Measurements from ENCODE around the gene IGSF6.

Gene IGSF6

GRCh38 chr16:21598701-21599121 lies 53.7 kb downstream of the IGSF6 start:
- DNase-seq: no peak

- no peak for DNase-seq
Observed at GRCh38 chr16:21598206-21598605, 54.2 kb downstream of the IGSF6 start.

GRCh38 chr16:21597561-21598030 lies 54.8 kb downstream of the IGSF6 start:
- no peak for DNase-seq

GRCh38 chr16:21593530-21594289 lies 58.7 kb downstream of the IGSF6 start:
- DNase-seq: no peak

- DNase-seq: no peak
Observed at GRCh38 chr16:21592191-21592590, 60.2 kb downstream of the IGSF6 start.

- no peak for DNase-seq
Observed at GRCh38 chr16:21590796-21591195, 61.6 kb downstream of the IGSF6 start.

GRCh38 chr16:21590287-21590686 lies 62.1 kb downstream of the IGSF6 start:
- no peak for DNase-seq

- no peak for DNase-seq
Observed at GRCh38 chr16:21589551-21589950, 62.9 kb downstream of the IGSF6 start.
